HT-29 (cell line): ENCODE measurements around the gene CNTN4. TPM values are rescaled to one million over a fixed set of nuclear protein-coding genes. Genes with fewer than 3 reads are reported as not detected.

Experiments
- DNase-seq: peaks from one replicate; pipeline ENCODE4 v3.0.0-alpha.2; 2015; ENCODE audit warnings: low spot score
- total RNA-seq: library from RNA; depleted of rRNA; stranded (reverse); fragments of >200 nt; shearing (Covaris generic); gene quantifications from 2 replicates; pipeline ENCODE4 v1.2.3, GENCODE V29; 2014

Gene CNTN4
- total RNA-seq, 1 experiment from 2014 or later = not detected

GRCh38 chr3:2148561-2149340 is 50.1 kb downstream of the CNTN4 start:
- DNase-seq = no peak

DNA sequence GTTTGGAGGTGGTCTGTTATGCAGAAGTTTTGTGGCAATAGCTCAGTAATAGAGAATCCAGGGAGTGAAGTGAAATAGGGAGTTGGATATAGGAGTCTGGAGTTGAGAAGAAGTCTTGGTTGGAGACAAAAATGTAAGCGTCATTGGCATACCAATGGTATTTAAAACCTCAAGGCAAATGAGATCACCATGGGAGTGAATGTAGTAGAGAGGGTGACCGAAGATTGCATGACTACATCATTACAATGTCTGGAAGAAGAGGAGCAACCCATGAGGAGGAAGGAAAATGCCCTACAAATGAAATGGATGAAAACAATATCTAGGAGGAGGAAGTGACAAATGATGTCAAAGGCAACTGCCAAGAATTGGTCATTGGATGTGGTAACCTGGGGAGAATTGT is 54.4 kb downstream of the CNTN4 start:
- DNase-seq = no peak

GRCh38 chr3:2153547-2153946 is 54.9 kb downstream of the CNTN4 start:
- DNase-seq = no peak

DNA sequence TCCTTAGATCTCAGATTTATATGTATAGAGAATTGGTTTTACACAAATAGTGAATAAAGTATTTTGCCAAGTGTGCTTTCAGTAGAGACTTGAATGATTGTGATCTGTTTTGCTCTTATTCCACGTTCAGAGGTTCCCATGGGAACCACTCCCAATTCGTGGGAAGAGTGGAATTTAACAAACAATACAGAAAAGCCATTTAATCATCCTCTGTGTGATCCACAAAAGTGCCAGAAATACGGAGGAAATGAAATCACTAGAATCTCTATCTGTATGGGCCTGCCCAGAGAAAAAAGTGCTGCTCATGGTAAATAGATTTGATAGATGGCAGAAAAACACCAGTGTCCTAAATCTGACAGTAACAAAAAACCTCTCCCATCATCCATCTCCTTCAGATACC is 56.0 kb downstream of the CNTN4 start:
- no peak for DNase-seq

- peak; percentile 30 for DNase-seq
Measured at GRCh38 chr3:2156244-2156847, 57.7 kb downstream of the CNTN4 start.

GRCh38 chr3:2158828-2159227 is 60.2 kb downstream of the CNTN4 start:
- DNase-seq = no peak

- DNase-seq = peak; percentile 32
Measured at GRCh38 chr3:2166552-2166951, 67.9 kb downstream of the CNTN4 start.

- no peak for DNase-seq
Measured at GRCh38 chr3:2172561-2173171, 74.0 kb downstream of the CNTN4 start.

DNA sequence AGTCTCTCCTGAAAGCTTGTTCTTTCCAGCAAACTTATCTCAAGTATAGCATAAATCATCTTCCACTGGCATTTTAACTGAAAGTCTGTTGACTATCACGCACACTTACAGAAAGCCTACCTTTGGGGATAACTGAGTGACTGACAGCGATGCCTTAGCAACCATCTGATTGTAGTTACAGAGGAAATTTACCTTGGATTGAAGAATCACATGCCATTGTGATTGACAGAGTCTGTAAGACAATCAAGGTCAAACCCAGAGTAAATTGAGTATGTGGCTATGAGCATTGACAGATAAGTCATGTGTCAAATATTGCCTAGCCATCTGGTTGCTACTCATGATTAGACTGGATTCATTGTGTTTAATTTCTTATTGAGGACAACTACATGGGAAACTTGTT is 82.0 kb downstream of the CNTN4 start:
- no peak for DNase-seq

- no peak for DNase-seq
Measured at GRCh38 chr3:2198776-2199279, 100.2 kb downstream of the CNTN4 start.

DNA sequence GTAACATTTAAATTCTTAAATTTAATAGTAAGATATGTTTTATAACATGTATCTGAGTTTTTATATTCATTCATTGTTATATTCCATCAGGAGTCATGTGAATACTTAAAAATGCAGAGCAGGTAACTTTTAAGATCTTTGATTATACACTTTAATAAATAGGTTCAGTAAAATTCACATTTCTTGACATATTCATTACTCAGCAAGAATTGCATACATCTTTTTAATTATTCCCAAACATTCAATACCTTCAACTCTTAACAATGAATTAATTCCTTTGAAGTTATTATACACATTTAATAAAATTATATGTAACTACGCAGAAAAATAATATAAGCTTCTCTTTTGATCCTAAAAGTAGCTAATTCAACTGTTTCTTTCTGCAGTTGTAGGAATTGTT is 105.4 kb downstream of the CNTN4 start:
- no peak for DNase-seq

- no peak for DNase-seq
Measured at GRCh38 chr3:2205692-2206091, 107.0 kb downstream of the CNTN4 start.

GRCh38 chr3:2206536-2206935 is 107.9 kb downstream of the CNTN4 start:
- no peak for DNase-seq

- no peak for DNase-seq
Measured at GRCh38 chr3:2211568-2211967, 112.9 kb downstream of the CNTN4 start.

- DNase-seq = no peak
Measured at GRCh38 chr3:2212206-2212605, 113.5 kb downstream of the CNTN4 start.

DNA sequence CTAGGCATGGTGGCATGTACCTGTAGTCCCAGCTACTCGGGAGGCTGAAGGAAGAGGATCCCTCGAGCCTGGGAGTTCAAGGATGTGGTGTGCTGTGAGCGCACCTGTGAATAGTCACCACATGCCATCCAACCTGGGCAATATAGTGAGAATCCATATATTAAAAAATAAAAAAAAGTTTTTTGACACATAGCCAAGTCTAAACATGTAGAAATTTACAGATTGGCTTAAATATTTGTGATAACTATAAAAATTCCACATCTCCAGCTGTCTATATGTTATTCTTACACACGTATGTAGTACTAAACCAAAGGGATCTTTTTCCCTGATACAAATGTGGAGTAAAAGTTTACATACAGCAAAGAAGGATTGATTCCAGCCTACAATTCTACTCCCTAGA is 119.7 kb downstream of the CNTN4 start:
- DNase-seq = no peak

- DNase-seq = no peak
Measured at GRCh38 chr3:2218816-2219215, 120.2 kb downstream of the CNTN4 start.

- DNase-seq = no peak
Measured at GRCh38 chr3:2236203-2236602, 137.5 kb downstream of the CNTN4 start.

GRCh38 chr3:2244137-2244536 is 145.5 kb downstream of the CNTN4 start:
- DNase-seq = no peak

GRCh38 chr3:2246873-2247648 is 148.4 kb downstream of the CNTN4 start:
- no peak for DNase-seq

GRCh38 chr3:2247831-2248230 is 149.2 kb downstream of the CNTN4 start:
- no peak for DNase-seq

DNA sequence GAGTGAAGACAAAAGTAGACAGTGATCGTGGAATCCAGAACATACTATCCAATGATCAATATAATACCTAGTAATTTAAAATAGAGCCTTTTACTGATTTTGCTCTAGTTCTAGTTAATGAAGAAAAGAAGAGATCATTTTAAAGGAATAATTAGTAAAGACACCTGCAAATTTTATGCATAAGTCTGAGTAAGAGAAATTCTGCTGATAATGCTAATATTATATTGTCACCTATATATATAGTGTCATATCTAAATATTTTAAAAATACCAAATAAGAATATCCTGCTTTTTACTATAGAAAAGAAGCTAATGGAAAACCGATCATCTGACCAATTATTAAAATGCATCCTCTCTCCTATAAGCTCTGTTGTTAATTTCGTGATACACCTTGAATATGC is 152.1 kb downstream of the CNTN4 start:
- DNase-seq = no peak
